Measurements from ENCODE around the gene GTF3C2.

The GTF3C2 gene

DNA sequence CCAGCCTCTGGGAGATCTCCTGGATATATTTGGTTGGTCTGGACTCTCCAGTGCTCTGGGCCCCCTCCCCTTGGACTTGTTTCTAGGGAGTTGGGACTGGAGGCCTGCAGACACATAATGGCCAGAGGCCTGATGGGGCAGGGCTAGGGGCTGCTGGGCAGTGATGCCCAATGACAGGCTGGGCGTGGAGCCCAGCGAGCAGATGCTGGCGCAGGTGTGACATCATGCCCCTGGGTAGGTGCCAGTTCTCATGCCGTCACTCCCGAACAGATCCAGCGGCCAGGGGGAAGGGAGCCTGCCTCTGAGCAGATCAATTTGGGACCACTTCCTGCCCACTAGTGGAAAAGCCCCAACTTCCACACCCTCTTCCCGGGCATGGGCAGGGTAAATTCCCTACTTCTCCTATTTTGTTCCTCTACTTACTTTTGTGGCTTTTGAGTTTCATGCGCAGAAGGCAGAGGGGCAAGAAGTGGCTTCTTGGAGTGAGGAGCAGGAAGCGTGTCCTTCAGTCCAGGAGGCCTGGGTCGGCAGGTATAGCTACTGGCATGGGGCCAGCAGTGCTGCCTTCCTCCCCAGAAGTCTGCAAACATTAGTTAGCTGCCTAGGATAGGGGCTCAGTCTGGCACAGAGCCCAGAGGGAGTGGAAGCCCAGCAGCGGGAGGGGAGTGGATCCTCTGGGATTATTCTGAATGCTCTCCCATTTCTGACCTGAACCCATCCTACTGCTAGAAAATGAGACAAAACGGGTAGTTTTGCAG is 39.7 kb downstream of the GTF3C2 start:
- Histone ChIP-seq H3K9ac (peak overlapping the region in 2 of 11 experiments; percentile 16 to 28; a peak in 1 of 22 replicates), H3K27ac (no peak overlapping the region), H3K4me2 (peak overlapping the region in 2 of 11 experiments; percentile 58 to 59; a peak in 5 of 22 replicates), H3K36me3 (peaks cover 20 to 79% (median 42%) of the 10 kb centered on the region in 11 experiments), H3K4me3 (no peak overlapping the region), H3K4me1 (peaks cover 13 to 32% (median 14%) of the 10 kb centered on the region in 10 experiments), H4K20me1 (peaks cover 0 to 63% (median 20%) of the 10 kb centered on the region in 11 experiments; a peak in 13 of 22 replicates), H3K9me3 (replicated peaks in 1 of 11) (no peaks in the 10 kb centered on the region), H3K27me3 (no peaks in the 10 kb centered on the region)
- TF ChIP-seq Cebpa-rat (IDR thresholded peaks at IDR 0.05): no peak

DNA sequence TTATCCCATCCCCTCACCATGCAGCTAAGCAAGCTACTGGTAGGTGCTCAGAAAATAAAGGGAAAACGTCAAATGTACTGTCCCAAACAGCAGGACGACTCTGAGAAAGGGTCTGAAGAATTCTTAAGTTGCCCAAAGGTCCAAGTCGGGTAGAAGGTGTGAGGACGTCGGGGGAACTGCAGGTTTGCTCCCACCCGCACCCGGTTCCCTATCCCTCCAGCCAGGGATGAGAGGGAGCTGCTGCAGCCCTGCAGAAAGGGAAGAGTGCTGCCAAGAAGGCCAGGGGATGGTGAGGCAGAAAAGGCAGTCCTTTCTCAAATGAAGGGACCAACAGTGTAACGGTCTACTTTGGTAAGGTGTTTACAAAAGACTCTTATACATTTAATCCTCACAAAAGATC is 41.4 kb downstream of the GTF3C2 start:
- H3K36me3 ChIP-seq: peaks cover 30 to 84% (median 54%) of the 10 kb centered on the region in 11 experiments
- no peak for TF ChIP-seq Cebpa-rat (IDR thresholded peaks at IDR 0.05)
- peaks cover 0 to 19% (median 0%) of the 10 kb centered on the region in 10 experiments; a peak in 7 of 20 replicates for H3K4me1 ChIP-seq

DNA sequence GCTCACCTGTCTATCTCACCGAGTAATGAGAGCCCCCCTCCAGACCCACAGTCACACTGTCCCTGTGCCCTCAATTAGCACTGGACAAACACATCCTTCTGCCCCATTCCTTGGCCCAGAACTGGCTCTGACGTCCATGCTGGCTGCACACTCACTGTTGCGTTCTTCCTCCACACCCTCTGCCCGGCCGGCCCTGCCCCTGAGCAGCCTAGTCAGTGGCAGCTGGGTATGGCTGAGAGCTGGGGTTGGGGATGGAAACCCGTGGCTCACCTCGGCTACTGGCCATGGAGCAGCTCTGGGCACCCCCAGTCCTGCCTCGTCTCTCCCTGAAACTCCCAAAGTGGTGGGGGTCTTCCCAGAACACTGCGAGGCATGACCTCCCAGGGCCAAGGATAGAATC is 41.9 kb downstream of the GTF3C2 start:
- H3K4me1 ChIP-seq: peaks cover 0 to 19% (median 0%) of the 10 kb centered on the region in 10 experiments; a peak in 7 of 20 replicates
- no peak for TF ChIP-seq Cebpa-rat (IDR thresholded peaks at IDR 0.05)
- H3K36me3 ChIP-seq: peaks cover 34 to 85% (median 58%) of the 10 kb centered on the region in 11 experiments
- H3K4me3 ChIP-seq: no peak overlapping the region
- H3K27me3 ChIP-seq: no peaks in the 10 kb centered on the region
- no peaks in the 10 kb centered on the region for H3K9me3 ChIP-seq (replicated peaks in 1 of 11)
- H3K27ac ChIP-seq: no peak overlapping the region
- H4K20me1 ChIP-seq: peaks cover 0 to 68% (median 20%) of the 10 kb centered on the region in 11 experiments; a peak in 13 of 22 replicates
- H3K4me2 ChIP-seq: no peak overlapping the region
- no peak overlapping the region for H3K9ac ChIP-seq

More for the DNA sequence above, 41.4 kb downstream of the GTF3C2 start:
- Histone ChIP-seq H3K9me3 (replicated peaks in 1 of 11) (no peaks in the 10 kb centered on the region), H4K20me1 (peaks cover 0 to 64% (median 20%) of the 10 kb centered on the region in 11 experiments; a peak in 13 of 22 replicates), H3K9ac (no peak overlapping the region), H3K27ac (no peak overlapping the region), H3K27me3 (no peaks in the 10 kb centered on the region), H3K4me2 (no peak overlapping the region), H3K4me3 (no peak overlapping the region)

- Histone ChIP-seq H3K4me1 (peaks cover 0 to 19% (median 0%) of the 10 kb centered on the region in 10 experiments; a peak in 7 of 20 replicates), H3K27me3 (no peaks in the 10 kb centered on the region), H3K36me3 (peaks cover 40 to 88% (median 64%) of the 10 kb centered on the region in 11 experiments)
Observed at GRCh38 chr2:27313882-27314645, 42.5 kb downstream of the GTF3C2 start.

GRCh38 chr2:27312152-27312551 is 44.4 kb downstream of the GTF3C2 start:
- no peak for TF ChIP-seq Cebpa-rat (IDR thresholded peaks at IDR 0.05)

More at GRCh38 chr2:27313882-27314645, 42.5 kb downstream of the GTF3C2 start:
- Histone ChIP-seq H3K4me2 (no peak overlapping the region), H3K9ac (no peak overlapping the region), H4K20me1 (peaks cover 0 to 72% (median 20%) of the 10 kb centered on the region in 11 experiments; a peak in 13 of 22 replicates), H3K9me3 (replicated peaks in 1 of 11) (no peaks in the 10 kb centered on the region), H3K27ac (no peak overlapping the region), H3K4me3 (no peak overlapping the region)
- no peak for TF ChIP-seq Cebpa-rat (IDR thresholded peaks at IDR 0.05)

DNA sequence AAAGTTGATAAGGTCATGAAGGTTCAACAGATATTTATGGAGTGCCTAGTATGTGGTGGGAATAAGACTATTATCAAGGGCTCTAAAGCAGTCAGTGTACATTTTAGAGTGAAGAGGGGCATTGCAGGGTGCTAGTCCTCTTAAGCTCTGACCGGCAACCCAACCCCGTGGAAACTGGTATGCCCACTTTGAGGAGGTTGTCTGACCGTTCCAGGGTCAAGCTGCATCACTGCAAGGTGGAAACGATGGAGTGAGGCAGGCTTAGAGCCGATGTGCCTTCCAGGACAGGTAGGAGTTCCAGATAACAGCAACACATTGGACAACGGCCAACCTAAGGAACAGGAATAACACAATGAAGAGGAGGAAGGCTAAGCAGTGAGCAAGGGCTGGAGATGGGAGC is 46.9 kb downstream of the GTF3C2 start:
- Histone ChIP-seq H3K27me3 (peaks cover 8 to 26% (median 20%) of the 10 kb centered on the region in 11 experiments; a peak in 17 of 22 replicates), H3K4me3 (no peak overlapping the region), H3K9me3 (replicated peaks in 1 of 11) (no peaks in the 10 kb centered on the region), H3K4me1 (no peaks in the 10 kb centered on the region), H3K27ac (no peak overlapping the region), H3K9ac (no peak overlapping the region), H3K4me2 (no peak overlapping the region), H3K36me3 (peaks cover 34 to 67% (median 52%) of the 10 kb centered on the region in 11 experiments), H4K20me1 (peaks cover 0 to 80% (median 16%) of the 10 kb centered on the region in 11 experiments; a peak in 16 of 22 replicates)
- TF ChIP-seq Cebpa-rat (IDR thresholded peaks at IDR 0.05): no peak

More at GRCh38 chr2:27312152-27312551, 44.4 kb downstream of the GTF3C2 start:
- H3K9ac ChIP-seq: no peak overlapping the region
- H3K27ac ChIP-seq: no peak overlapping the region
- peaks cover 4 to 13% (median 10%) of the 10 kb centered on the region in 11 experiments; a peak in 16 of 22 replicates for H3K27me3 ChIP-seq
- H3K4me1 ChIP-seq: peaks cover 0 to 9% (median 0%) of the 10 kb centered on the region in 10 experiments; a peak in 7 of 20 replicates
- no peak overlapping the region for H3K4me2 ChIP-seq
- H3K9me3 ChIP-seq (replicated peaks in 1 of 11): no peaks in the 10 kb centered on the region
- H3K4me3 ChIP-seq: no peak overlapping the region
- peaks cover 46 to 90% (median 65%) of the 10 kb centered on the region in 11 experiments for H3K36me3 ChIP-seq
- H4K20me1 ChIP-seq: peaks cover 0 to 83% (median 25%) of the 10 kb centered on the region in 11 experiments; a peak in 16 of 22 replicates

GRCh38 chr2:27308359-27308881 is 48.1 kb downstream of the GTF3C2 start, which contains the start of gene UCN:
UCN (minus strand) TSS chr2:27308445; CDS start chr2:27307895, 550 bp downstream.
- TF ChIP-seq Cebpa-rat (IDR thresholded peaks at IDR 0.05): no peak
- Histone ChIP-seq H3K4me2 (no peak within 1 kb of the TSS), H3K9me3 (replicated peaks in 1 of 11) (no peaks in the 10 kb centered on the region), H3K9ac (no peak within 1 kb of the TSS), H3K4me3 (no peak within 1 kb of the TSS), H3K36me3 (peaks cover 34 to 61% (median 49%) of the 10 kb centered on the region in 11 experiments), H3K4me1 (peaks cover 0 to 4% (median 0%) of the 10 kb centered on the region in 10 experiments; a peak in 2 of 20 replicates), H3K27me3 (peaks cover 8 to 26% (median 20%) of the 10 kb centered on the region in 11 experiments; a peak in 17 of 22 replicates), H4K20me1 (peaks cover 0 to 75% (median 12%) of the 10 kb centered on the region in 11 experiments; a peak in 14 of 22 replicates), H3K27ac (no peak within 1 kb of the TSS)

DNA sequence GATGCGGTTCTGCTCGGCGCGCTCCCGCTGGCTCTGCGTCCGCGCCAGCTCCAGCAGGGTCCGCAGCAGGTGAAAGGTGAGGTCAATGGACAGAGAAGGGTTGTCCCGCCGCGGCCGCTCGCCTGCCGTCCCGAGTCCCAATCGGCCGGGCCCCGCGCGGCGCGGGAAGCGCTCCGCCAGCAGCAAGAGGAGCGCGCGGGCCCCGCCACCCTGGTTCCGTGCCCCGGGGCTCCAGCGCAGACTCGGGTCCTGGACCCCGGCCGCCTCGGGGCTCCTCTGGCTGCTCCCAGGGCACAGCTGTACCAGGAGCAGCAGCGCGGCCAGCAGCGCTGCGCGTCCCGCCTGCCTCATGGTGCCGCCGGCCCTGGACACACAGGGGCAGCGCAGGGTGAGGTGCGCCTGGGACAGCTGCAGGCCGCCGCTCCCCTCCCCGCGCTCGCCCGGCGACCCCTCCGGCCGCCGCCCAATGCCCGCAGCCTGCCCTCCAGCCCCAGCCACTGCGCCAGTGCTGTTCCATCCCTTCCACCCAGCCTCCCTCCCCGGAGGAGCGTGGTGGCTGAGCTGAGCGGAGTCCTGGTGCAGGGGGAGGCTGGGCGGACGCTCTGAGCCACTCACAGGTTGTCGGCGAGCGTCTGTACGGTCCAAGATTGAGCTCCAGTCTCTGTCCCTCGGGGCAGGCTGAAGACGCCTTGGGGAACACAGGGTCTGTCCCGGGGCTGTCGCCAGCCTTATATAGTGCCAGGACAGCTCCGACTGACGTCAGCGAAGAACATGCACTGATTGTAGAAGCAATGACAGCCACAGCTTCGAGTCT is 48.8 kb downstream of the GTF3C2 start:
- no peak for TF ChIP-seq Cebpa-rat (IDR thresholded peaks at IDR 0.05)
- Histone ChIP-seq H3K27ac (no peak overlapping the region), H3K9me3 (replicated peaks in 1 of 11) (no peaks in the 10 kb centered on the region), H3K4me1 (peaks cover 0 to 9% (median 5%) of the 10 kb centered on the region in 10 experiments; a peak in 7 of 20 replicates), H3K36me3 (peaks cover 33 to 55% (median 46%) of the 10 kb centered on the region in 11 experiments), H3K27me3 (peaks cover 8 to 26% (median 20%) of the 10 kb centered on the region in 11 experiments; a peak in 17 of 22 replicates), H3K4me3 (no peak overlapping the region), H3K4me2 (no peak overlapping the region), H4K20me1 (peaks cover 0 to 68% (median 11%) of the 10 kb centered on the region in 11 experiments; a peak in 14 of 22 replicates), H3K9ac (no peak overlapping the region)
